SH-SY5Y (cell line): ENCODE data around the gene RC3H2.

Experiments
- GATA2 ChIP-seq: IDR thresholded peaks from 2 replicates; pipeline ENCODE4 v1.6.1; 2011; ENCODE audit warnings: mild to moderate bottlenecking, low read depth, low read length
- GATA3 ChIP-seq: IDR thresholded peaks from 2 replicates; pipeline ENCODE4 v1.6.1; 2011; ENCODE audit warnings: low read depth, mild to moderate bottlenecking, low read length, moderate library complexity

Gene RC3H2

GRCh38 chr9:122800066-122801060 lies 104.8 kb downstream of the RC3H2 start, which contains the start of gene OR1K1:
Gene OR1K1 (plus strand): TSS chr9:122800123. CDS start chr9:122800123, 0 bp downstream.
- no peak for TF ChIP-seq GATA2

GRCh38 chr9:122797316-122798063 lies 107.7 kb downstream of the RC3H2 start:
- TF ChIP-seq GATA2 (no peak), GATA3 (no peak)
